ENCODE data around the gene ERI3. TPM values are rescaled to one million over a fixed set of nuclear protein-coding genes. Genes with fewer than 3 reads are reported as not detected.

The ERI3 gene
- total RNA-seq, 1 donor from 2014 or later, result 69.3 TPM

- no peak overlapping the region for H3K4me3 ChIP-seq
- no peaks in the 10 kb centered on the region for H3K9me3 ChIP-seq
- no peaks in the 10 kb centered on the region for H3K4me1 ChIP-seq
- H3K36me3 ChIP-seq, result peaks cover 26 to 40% of the 10 kb centered on the region in 2 donors
- no peaks in the 10 kb centered on the region for H3K27me3 ChIP-seq
- no peak for DNase-seq (ENCODE audit: low spot score in 2 of 2)
- intact Hi-C loops (cut with DNase I), result no loop called here
- TF ChIP-seq CTCF (IDR thresholded peaks at IDR 0.05), result no peak
- H3K27ac ChIP-seq, result no peak overlapping the region
Measured at GRCh38 chr1:44290250-44291094, 64.6 kb downstream of the ERI3 start.

GRCh38 chr1:44289530-44289929 is 65.5 kb downstream of the ERI3 start:
- Histone ChIP-seq H3K9me3 (no peaks in the 10 kb centered on the region), H3K36me3 (peaks cover 22 to 44% of the 10 kb centered on the region in 2 donors), H3K27ac (no peak overlapping the region), H3K27me3 (no peaks in the 10 kb centered on the region), H3K4me3 (no peak overlapping the region), H3K4me1 (no peaks in the 10 kb centered on the region)
- intact Hi-C loops (cut with DNase I), result no loop called here
- no peak for TF ChIP-seq CTCF (IDR thresholded peaks at IDR 0.05)
- DNase-seq (ENCODE audit: low spot score in 2 of 2), result no peak

GRCh38 chr1:44288883-44289282 is 66.2 kb downstream of the ERI3 start:
- H3K4me1 ChIP-seq, result no peaks in the 10 kb centered on the region
- no peak overlapping the region for H3K27ac ChIP-seq
- no peaks in the 10 kb centered on the region for H3K27me3 ChIP-seq
- TF ChIP-seq CTCF (IDR thresholded peaks at IDR 0.05), result no peak
- H3K4me3 ChIP-seq, result no peak overlapping the region
- intact Hi-C loops (cut with DNase I), result no loop called here
- H3K9me3 ChIP-seq, result no peaks in the 10 kb centered on the region
- peaks cover 23 to 46% of the 10 kb centered on the region in 2 donors for H3K36me3 ChIP-seq
- DNase-seq (ENCODE audit: low spot score in 2 of 2), result no peak

- H3K36me3 ChIP-seq, result peaks cover 34 to 51% of the 10 kb centered on the region in 2 donors
- H3K4me3 ChIP-seq, result no peak overlapping the region
- H3K27ac ChIP-seq, result no peak overlapping the region
- no peak for DNase-seq (ENCODE audit: low spot score in 2 of 2)
- no peaks in the 10 kb centered on the region for H3K27me3 ChIP-seq
- intact Hi-C loops (cut with DNase I), result no loop called here
- no peaks in the 10 kb centered on the region for H3K9me3 ChIP-seq
- H3K4me1 ChIP-seq, result no peaks in the 10 kb centered on the region
- TF ChIP-seq CTCF (IDR thresholded peaks at IDR 0.05), result no peak
Measured at GRCh38 chr1:44284184-44284583, 70.9 kb downstream of the ERI3 start.

- Histone ChIP-seq H3K9me3 (no peaks in the 10 kb centered on the region), H3K27ac (no peak overlapping the region), H3K4me1 (no peaks in the 10 kb centered on the region), H3K36me3 (peaks cover 34 to 50% of the 10 kb centered on the region in 2 donors), H3K27me3 (no peaks in the 10 kb centered on the region), H3K4me3 (no peak overlapping the region)
- no peak for DNase-seq (ENCODE audit: low spot score in 2 of 2)
- intact Hi-C loops (cut with DNase I), result no loop called here
- no peak for TF ChIP-seq CTCF (IDR thresholded peaks at IDR 0.05)
Measured at GRCh38 chr1:44283524-44284173, 71.4 kb downstream of the ERI3 start.
